ENCODE results near the gene CHTF8. TPM values are rescaled to one million over a fixed set of nuclear protein-coding genes. Genes with fewer than 3 reads are reported as not detected.

Gene CHTF8
- polyA plus RNA-seq, 1 donor from 2014 or later: 184 TPM

DNA sequence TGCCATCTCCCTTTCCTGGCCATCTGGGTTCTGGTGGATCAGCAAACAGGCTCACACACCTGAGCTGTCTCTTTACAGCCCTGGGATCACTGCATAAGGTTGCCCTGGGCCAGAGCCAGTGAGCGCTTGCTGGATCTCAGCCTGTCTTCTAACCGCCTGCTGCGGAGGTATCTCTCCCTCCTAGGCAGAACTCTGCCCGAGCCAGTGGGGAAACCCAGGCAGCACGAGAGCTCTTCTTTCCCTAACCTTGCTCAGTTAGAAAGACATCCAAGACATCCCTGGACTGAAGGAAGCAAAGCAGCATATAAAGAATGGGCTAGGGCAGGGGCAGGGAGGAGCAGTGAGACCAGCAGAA lies 20.5 kb downstream of the CHTF8 start:
- Mint-ChIP-seq H3K27ac (no peak overlapping the region), H3K4me1 (peaks cover 0 to 6% (median 2%) of the 10 kb centered on the region in 3 donors), H3K27me3 (peaks cover 20% of the 10 kb centered on the region), H3K9me3 (no peaks in the 10 kb centered on the region), H3K4me3 (no peak overlapping the region), H3K36me3 (peaks cover 11% of the 10 kb centered on the region)

DNA sequence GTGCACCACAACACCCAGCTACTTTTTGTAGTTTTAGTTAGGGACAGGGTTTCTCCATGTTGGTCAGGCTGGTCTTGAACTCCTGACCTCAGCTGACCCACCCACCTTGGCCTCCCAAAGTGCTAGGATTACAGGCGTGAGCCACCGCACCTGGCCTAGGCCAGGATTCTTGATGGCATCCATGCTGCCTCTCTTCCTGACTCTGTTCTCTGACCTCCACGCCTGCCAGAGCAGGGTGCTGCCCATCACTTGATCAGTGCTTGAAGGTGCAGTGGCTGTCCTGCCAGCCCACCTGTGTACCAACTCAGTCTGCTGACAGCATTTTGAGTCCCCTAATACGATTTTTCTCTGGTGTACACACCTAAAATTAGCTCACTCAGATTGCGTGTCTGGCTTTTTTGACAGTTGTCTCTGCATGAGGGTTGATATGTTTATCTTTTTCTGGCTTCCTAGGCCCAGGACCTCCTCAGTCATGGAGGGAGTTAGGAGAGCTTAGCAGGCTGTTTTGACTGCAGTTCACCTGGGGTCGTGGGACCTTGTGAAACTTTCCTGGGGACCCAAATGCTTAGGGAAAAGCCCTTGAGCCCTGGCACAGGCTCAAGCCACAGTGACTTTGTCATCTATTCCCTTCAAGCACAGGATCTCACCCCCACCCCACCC lies 21.0 kb downstream of the CHTF8 start:
- Mint-ChIP-seq H3K27ac (no peak overlapping the region), H3K36me3 (peaks cover 11% of the 10 kb centered on the region), H3K27me3 (peaks cover 22% of the 10 kb centered on the region), H3K9me3 (no peaks in the 10 kb centered on the region), H3K4me3 (no peak overlapping the region), H3K4me1 (peaks cover 0 to 8% (median 2%) of the 10 kb centered on the region in 3 donors)

DNA sequence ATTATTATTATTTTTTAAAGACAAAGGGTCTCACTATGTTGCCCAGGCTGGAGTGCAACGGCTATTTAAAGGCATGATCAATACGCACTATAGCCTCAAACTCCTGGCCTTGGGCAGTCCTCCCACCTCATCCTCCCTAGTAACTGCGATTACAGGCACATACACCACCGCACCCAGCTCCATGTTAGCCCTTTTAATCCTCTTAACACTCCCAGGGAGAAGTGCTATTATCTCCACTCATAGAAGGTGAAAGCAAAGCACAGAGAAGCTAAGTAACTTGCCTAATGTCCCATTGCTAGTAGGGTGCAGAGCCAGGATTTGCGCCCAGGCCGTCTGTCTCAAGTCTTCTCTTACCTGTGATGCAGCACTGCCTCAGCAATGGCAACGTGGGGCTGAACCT lies 22.0 kb downstream of the CHTF8 start:
- peaks cover 26% of the 10 kb centered on the region for H3K27me3 Mint-ChIP-seq
- no peaks in the 10 kb centered on the region for H3K9me3 Mint-ChIP-seq
- H3K4me3 Mint-ChIP-seq: no peak overlapping the region
- peaks cover 0 to 10% (median 6%) of the 10 kb centered on the region in 3 donors for H3K4me1 Mint-ChIP-seq
- peaks cover 11% of the 10 kb centered on the region for H3K36me3 Mint-ChIP-seq
- H3K27ac Mint-ChIP-seq: no peak overlapping the region

DNA sequence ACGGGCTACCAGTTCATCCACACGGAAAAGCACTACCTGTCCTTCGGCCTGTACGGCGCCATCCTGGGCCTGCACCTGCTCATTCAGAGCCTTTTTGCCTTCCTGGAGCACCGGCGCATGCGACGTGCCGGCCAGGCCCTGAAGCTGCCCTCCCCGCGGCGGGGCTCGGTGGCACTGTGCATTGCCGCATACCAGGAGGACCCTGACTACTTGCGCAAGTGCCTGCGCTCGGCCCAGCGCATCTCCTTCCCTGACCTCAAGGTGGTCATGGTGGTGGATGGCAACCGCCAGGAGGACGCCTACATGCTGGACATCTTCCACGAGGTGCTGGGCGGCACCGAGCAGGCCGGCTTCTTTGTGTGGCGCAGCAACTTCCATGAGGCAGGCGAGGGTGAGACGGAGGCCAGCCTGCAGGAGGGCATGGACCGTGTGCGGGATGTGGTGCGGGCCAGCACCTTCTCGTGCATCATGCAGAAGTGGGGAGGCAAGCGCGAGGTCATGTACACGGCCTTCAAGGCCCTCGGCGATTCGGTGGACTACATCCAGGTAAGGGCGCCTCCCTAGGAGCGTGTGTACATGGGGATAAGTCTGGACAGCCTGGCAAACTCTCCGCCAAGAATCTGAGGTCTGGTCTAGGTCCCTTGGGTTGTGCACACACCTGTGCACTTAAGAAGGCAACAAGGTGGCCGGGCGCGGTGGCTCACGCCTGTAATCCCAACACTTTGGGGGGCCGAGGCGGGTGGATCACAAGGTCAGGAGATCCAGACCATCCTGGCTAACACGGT lies 22.7 kb downstream of the CHTF8 start:
- no peak overlapping the region for H3K27ac Mint-ChIP-seq
- H3K27me3 Mint-ChIP-seq: peaks cover 30% of the 10 kb centered on the region
- H3K9me3 Mint-ChIP-seq: no peaks in the 10 kb centered on the region
- H3K36me3 Mint-ChIP-seq: peaks cover 11% of the 10 kb centered on the region
- peak overlapping the region in 1 of 4 donors; percentile 11 for H3K4me3 Mint-ChIP-seq
- peaks cover 0 to 13% (median 8%) of the 10 kb centered on the region in 3 donors for H3K4me1 Mint-ChIP-seq

DNA sequence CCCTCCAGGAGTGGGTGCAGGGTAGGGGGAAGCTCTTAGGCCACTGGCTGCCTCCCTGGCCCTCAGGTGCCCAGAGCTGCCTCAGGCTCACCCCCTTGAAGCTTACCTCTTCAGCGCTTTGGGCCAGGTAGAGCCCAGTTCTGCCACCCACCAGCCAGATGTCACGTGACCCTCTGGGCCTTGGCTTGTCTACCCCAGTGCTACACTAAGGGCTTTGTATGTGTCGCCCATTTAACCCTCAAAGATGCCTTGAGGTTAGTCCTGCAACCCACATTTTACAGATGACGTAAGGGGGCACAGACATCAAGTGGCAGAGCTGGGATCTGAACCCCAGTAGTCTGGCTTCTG lies 23.5 kb downstream of the CHTF8 start:
- Mint-ChIP-seq H3K36me3 (peaks cover 11% of the 10 kb centered on the region), H3K4me3 (peak overlapping the region in 1 of 4 donors; percentile 11), H3K27me3 (peaks cover 34% of the 10 kb centered on the region), H3K9me3 (no peaks in the 10 kb centered on the region), H3K27ac (no peak overlapping the region), H3K4me1 (peaks cover 0 to 13% (median 10%) of the 10 kb centered on the region in 3 donors)

DNA sequence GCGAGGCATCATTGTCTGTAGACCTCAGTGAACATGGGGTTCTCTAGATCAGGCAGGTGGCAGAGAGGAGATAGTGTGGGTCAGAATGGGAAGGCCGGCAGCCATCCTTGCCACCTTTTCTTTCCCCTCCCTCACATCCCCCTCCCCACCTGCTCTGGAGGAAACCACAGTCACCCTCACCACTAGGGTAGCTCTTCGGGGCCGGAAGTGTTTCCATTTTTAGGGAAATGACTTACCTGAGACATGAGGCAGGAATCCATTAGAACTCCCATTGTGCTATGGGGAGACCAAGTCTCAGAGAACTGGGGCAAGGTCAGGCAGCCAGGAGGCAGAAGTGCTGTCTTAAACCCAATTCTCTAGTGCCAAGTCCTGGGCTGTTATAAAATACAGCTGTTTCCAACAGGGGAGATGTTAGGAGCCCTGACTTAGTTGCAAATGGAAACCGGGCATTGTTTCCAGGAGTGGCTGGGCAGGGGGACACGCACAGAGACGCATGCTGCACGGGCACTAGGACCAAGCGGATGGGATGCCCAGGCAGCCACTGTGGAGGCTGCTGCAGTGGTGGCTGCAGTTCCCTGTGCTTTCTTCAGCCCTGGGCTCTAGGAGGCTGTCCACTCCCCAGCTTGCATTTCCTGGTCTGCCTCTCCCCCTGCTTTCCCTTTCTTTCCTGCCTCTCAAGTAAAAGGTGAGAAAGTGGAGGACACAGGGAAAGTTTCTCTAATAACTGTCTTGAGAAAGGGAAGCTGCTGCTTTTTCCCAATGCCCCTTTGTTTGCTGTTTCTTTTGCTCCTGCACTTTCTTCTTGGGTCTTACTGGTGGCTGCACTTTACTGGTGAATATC lies 24.1 kb downstream of the CHTF8 start:
- no peaks in the 10 kb centered on the region for H3K9me3 Mint-ChIP-seq
- no peak overlapping the region for H3K27ac Mint-ChIP-seq
- H3K4me3 Mint-ChIP-seq: peak overlapping the region in 3 of 4 donors; percentile 11 to 61 (median 60)
- peaks cover 0 to 13% (median 10%) of the 10 kb centered on the region in 3 donors for H3K4me1 Mint-ChIP-seq
- H3K36me3 Mint-ChIP-seq: peaks cover 11% of the 10 kb centered on the region
- H3K27me3 Mint-ChIP-seq: peaks cover 37% of the 10 kb centered on the region

- Mint-ChIP-seq H3K4me1 (peaks cover 0 to 13% (median 10%) of the 10 kb centered on the region in 3 donors), H3K27ac (no peak overlapping the region), H3K9me3 (no peaks in the 10 kb centered on the region), H3K27me3 (peaks cover 37% of the 10 kb centered on the region), H3K4me3 (peak overlapping the region in 2 of 4 donors; percentile 60 to 82), H3K36me3 (peaks cover 11% of the 10 kb centered on the region)
These were observed 24.9 kb downstream of the CHTF8 start for GRCh38 chr16:69107316-69107962.

- Mint-ChIP-seq H3K4me3 (peak overlapping the region in 2 of 4 donors; percentile 78 to 82), H3K27ac (no peak overlapping the region), H3K27me3 (peaks cover 37% of the 10 kb centered on the region), H3K36me3 (peaks cover 11% of the 10 kb centered on the region), H3K9me3 (no peaks in the 10 kb centered on the region), H3K4me1 (peaks cover 0 to 13% (median 10%) of the 10 kb centered on the region in 3 donors)
These were observed 25.7 kb downstream of the CHTF8 start for GRCh38 chr16:69106491-69107315.

DNA sequence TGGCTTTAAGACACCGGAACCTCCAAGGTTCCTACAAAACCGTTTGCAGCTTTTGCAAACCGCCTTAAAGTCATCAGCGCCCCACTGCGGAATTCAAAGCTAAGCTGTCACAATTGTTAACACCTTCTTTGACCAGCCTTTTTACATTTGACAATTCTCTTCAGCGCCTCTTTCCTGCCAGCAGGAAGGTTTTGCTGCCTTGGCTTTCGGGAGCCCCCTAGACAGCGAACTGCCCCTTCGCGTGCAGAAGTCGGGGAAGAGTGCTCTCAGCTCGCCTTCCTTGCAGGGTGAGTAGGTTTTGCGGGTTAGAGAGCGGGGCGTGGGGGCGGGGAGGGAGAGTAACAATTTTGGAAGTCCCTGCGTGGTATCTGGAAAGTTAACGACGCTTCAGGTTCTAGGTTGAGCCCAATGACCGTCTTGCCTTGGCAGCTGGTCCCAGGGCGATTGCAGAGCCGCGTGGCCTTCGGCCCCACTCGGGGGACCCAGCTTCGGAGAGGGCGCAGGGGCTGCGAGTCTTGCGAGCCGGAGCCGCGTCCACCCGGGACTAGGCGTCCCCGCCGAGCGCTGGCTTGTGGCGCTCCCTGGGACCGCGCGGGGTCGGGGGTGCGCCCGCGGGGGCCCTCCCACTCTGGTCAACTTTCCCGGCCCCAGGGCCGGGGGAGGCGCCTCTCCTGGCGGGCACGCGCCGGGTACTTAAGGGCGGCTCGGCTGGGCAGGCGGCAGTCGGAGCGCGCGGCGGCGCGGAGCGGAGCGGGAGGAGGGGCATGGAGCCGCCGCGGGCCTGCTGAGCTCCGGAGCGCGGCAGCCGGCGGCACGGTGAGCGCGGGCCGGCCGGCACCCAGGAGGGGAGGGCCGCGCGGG lies 26.7 kb downstream of the CHTF8 start, which contains the start of gene HAS3:
Gene HAS3, plus strand, starts transcription at position 153 of the 861 bp plus-strand sequence. CDS start 3,743 bp downstream, outside the sequence.
- Mint-ChIP-seq H3K4me3 (peak within 1 kb of the TSS; percentile 49 to 94 (median 82)), H3K27me3 (peaks cover 41% of the 10 kb centered on the region), H3K27ac (no peak within 1 kb of the TSS), H3K9me3 (no peaks in the 10 kb centered on the region), H3K4me1 (peaks cover 0 to 13% (median 10%) of the 10 kb centered on the region in 3 donors), H3K36me3 (peaks cover 10% of the 10 kb centered on the region)

DNA sequence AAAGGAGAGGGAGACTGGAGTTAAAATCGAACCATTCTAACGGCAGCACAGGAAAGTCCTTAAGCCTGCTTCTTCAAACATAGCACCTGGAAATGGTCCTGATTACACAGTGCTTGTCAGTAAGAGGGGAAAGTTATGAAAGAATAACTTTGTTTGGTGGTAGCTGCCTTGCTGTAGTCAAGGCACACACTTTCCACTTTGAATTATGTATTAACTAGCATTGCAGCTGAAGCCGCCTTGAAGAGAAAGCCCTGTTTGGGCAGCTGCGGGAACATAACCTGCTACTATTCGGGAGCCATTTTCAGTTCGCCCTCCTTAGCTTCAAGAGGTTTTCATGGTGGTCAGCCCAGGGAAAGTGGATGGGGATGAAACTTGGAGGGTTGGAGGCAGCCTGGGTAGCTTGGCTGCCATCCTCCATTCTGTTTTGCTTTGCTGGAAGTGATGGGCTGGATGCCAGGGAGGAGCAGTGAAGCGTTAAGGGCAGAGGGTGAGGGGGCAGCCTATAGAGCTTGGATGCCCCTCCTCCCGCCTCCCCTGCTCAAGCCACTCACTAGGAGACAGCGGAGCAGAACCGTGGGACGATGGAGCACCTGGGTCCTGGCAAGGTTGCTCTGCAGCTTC lies 32.2 kb downstream of the CHTF8 start:
- Mint-ChIP-seq H3K4me3 (peak overlapping the region in 1 of 4 donors; percentile 49), H3K4me1 (peaks cover 0 to 2% (median under 1%) of the 10 kb centered on the region in 3 donors), H3K9me3 (no peaks in the 10 kb centered on the region), H3K36me3 (no peaks in the 10 kb centered on the region), H3K27ac (no peak overlapping the region), H3K27me3 (peaks cover 14% of the 10 kb centered on the region)

- Mint-ChIP-seq H3K4me3 (no peak overlapping the region), H3K9me3 (no peaks in the 10 kb centered on the region), H3K36me3 (no peaks in the 10 kb centered on the region), H3K4me1 (peaks cover 0 to 4% (median 2%) of the 10 kb centered on the region in 3 donors), H3K27me3 (no peaks in the 10 kb centered on the region), H3K27ac (no peak overlapping the region)
These were observed 37.2 kb downstream of the CHTF8 start for GRCh38 chr16:69095193-69095592.

- Mint-ChIP-seq H3K27me3 (no peaks in the 10 kb centered on the region), H3K9me3 (no peaks in the 10 kb centered on the region), H3K27ac (peak overlapping the region in 1 of 3 donors; percentile 40), H3K36me3 (no peaks in the 10 kb centered on the region), H3K4me3 (no peak overlapping the region), H3K4me1 (peaks cover 0 to 4% (median 2%) of the 10 kb centered on the region in 3 donors)
These were observed 37.9 kb downstream of the CHTF8 start for GRCh38 chr16:69094501-69094900.

- H3K9me3 Mint-ChIP-seq: no peaks in the 10 kb centered on the region
- H3K4me3 Mint-ChIP-seq: no peak overlapping the region
- peaks cover 0 to 4% (median 3%) of the 10 kb centered on the region in 3 donors for H3K4me1 Mint-ChIP-seq
- no peaks in the 10 kb centered on the region for H3K27me3 Mint-ChIP-seq
- H3K36me3 Mint-ChIP-seq: no peaks in the 10 kb centered on the region
- peak overlapping the region in 1 of 3 donors; percentile 76 for H3K27ac Mint-ChIP-seq
These were observed 38.4 kb downstream of the CHTF8 start for GRCh38 chr16:69093974-69094373.

Measured in IgD-negative memory B cell (primary cell).